Thyroid gland (tissue), 4 donors: Measurements from ENCODE around the gene MON1A.

Experiments
- POLR2A ChIP-seq, 2 donors: fragments of 450-650 bp; IDR thresholded peaks; one replicate each; pipeline ENCODE4 v1.6.1; 2017; ENCODE audit warnings: antibody characterized with exemption in 2 of 2, mild to moderate bottlenecking in 2 of 2, moderate library complexity in 1 of 2
- TF ChIP-seq, protein P1 (sequence below), 6 experiments: fragments of 200-600 bp in 3 of 6; fragments of 450-650 bp in 3 of 6; sonication (generic) in 3 of 6; IDR thresholded peaks; one replicate each; pipeline ENCODE4 v1.5.1; 2016 to 2019; ENCODE audit warnings: antibody characterized with exemption in 6 of 6, mild to moderate bottlenecking in 2 of 6, inconsistent platforms in 1 of 6, moderate library complexity in 1 of 6

DNA sequence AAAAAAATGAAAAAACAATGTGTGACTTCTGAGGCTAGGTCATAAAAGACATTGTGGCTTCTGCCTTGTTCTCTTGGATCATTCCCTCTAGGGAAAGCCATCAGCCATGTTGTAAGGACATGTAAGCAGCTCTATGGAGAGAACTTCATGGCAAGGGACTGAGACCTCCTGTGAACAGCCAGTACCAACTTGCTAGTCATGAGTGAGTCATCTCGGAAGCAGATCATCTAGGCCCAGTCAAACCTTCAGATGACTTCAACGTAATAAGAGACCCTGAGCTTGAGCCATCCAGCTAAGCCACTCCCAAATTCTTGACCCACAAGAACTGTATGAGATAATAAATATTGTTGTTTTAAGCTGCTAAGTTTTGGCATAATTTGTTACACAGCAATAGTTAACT, 4.9 kb downstream of the MON1A start:
- TF ChIP-seq, protein P1, sequence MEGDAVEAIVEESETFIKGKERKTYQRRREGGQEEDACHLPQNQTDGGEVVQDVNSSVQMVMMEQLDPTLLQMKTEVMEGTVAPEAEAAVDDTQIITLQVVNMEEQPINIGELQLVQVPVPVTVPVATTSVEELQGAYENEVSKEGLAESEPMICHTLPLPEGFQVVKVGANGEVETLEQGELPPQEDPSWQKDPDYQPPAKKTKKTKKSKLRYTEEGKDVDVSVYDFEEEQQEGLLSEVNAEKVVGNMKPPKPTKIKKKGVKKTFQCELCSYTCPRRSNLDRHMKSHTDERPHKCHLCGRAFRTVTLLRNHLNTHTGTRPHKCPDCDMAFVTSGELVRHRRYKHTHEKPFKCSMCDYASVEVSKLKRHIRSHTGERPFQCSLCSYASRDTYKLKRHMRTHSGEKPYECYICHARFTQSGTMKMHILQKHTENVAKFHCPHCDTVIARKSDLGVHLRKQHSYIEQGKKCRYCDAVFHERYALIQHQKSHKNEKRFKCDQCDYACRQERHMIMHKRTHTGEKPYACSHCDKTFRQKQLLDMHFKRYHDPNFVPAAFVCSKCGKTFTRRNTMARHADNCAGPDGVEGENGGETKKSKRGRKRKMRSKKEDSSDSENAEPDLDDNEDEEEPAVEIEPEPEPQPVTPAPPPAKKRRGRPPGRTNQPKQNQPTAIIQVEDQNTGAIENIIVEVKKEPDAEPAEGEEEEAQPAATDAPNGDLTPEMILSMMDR (IDR thresholded peaks at IDR 0.05) = no peak
- TF ChIP-seq POLR2A (IDR thresholded peaks at IDR 0.05) = no peak
